ENCODE measurements around the gene KCNG2.

GRCh38 chr18:79848579-79849327, 51.0 kb downstream of the KCNG2 start:
- TF ChIP-seq EP300 (IDR thresholded peaks at IDR 0.05) = no peak
- TF ChIP-seq, protein P1, sequence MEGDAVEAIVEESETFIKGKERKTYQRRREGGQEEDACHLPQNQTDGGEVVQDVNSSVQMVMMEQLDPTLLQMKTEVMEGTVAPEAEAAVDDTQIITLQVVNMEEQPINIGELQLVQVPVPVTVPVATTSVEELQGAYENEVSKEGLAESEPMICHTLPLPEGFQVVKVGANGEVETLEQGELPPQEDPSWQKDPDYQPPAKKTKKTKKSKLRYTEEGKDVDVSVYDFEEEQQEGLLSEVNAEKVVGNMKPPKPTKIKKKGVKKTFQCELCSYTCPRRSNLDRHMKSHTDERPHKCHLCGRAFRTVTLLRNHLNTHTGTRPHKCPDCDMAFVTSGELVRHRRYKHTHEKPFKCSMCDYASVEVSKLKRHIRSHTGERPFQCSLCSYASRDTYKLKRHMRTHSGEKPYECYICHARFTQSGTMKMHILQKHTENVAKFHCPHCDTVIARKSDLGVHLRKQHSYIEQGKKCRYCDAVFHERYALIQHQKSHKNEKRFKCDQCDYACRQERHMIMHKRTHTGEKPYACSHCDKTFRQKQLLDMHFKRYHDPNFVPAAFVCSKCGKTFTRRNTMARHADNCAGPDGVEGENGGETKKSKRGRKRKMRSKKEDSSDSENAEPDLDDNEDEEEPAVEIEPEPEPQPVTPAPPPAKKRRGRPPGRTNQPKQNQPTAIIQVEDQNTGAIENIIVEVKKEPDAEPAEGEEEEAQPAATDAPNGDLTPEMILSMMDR (IDR thresholded peaks at IDR 0.05) = no peak

Data from tibial nerve (tissue), 4 donors.